Adrenal gland (tissue), 5 donors: ENCODE measurements around the gene APBA2.

ENCODE experiments used
- POLR2A ChIP-seq, 2 donors: fragments of 450-650 bp; IDR thresholded peaks; one replicate each; pipeline ENCODE4 v1.6.1; 2017; ENCODE audit warnings: antibody characterized with exemption in 2 of 2, mild to moderate bottlenecking in 2 of 2, moderate library complexity in 1 of 2
- TF ChIP-seq, protein P1 (sequence below), 6 experiments: fragments of 450-650 bp in 4 of 6; fragments of 200-600 bp in 2 of 6; sonication (generic) in 1 of 6; IDR thresholded peaks; 1 replicate in 5 of 6; 2 replicates in 1 of 6; pipeline versions ENCODE4 v1.5.1 to v1.8.0; 2016 to 2021; ENCODE audit warnings: antibody characterized with exemption in 6 of 6, mild to moderate bottlenecking in 2 of 6, moderate library complexity in 1 of 6
- donor health status: DM: no; HTN: no; CAD: no.

DNA sequence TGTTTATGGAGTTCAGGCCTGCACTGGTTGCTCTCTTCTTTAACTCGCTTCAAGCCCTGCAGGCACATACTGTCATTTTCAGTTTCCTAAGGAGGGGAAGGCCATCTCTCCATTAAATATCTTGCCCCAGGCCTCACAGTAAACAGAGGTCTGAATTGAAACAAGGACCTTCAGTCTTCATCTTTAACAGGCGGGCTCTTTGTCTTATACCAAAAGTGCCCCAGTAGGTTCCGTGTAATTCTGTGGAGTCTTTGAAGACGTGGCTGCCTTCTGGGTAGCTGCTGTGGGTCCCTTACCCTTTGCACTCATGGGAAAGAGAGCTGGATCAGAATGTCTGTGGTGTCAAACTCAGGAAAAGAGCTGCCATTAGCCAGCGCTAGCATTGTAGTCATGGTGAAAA lies 161.2 kb downstream of the APBA2 start:
- TF ChIP-seq, protein P1, sequence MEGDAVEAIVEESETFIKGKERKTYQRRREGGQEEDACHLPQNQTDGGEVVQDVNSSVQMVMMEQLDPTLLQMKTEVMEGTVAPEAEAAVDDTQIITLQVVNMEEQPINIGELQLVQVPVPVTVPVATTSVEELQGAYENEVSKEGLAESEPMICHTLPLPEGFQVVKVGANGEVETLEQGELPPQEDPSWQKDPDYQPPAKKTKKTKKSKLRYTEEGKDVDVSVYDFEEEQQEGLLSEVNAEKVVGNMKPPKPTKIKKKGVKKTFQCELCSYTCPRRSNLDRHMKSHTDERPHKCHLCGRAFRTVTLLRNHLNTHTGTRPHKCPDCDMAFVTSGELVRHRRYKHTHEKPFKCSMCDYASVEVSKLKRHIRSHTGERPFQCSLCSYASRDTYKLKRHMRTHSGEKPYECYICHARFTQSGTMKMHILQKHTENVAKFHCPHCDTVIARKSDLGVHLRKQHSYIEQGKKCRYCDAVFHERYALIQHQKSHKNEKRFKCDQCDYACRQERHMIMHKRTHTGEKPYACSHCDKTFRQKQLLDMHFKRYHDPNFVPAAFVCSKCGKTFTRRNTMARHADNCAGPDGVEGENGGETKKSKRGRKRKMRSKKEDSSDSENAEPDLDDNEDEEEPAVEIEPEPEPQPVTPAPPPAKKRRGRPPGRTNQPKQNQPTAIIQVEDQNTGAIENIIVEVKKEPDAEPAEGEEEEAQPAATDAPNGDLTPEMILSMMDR (IDR thresholded peaks at IDR 0.05): no peak
- no peak for TF ChIP-seq POLR2A (IDR thresholded peaks at IDR 0.05)
